H54 (cell line): Measurements from ENCODE around the gene RAB11FIP2.
A peak's percentile ranks its signal among the peaks of the same experiment; 100 is the strongest.

Source experiments
- DNase-seq: peaks from one replicate; pipeline ENCODE4 v3.0.0; 2011; ENCODE audit warnings: low spot score, mixed read lengths; ENCODE audit not compliant: insufficient read length
- FAIRE-seq: peaks from 3 replicates; lab custom pipeline; 2011; peaks lifted over from hg19 to GRCh38; lab: Jason Lieb, UNC
- POLR2A ChIP-seq: IDR thresholded peaks from 2 replicates; pipeline ENCODE4 v1.6.1; 2011; ENCODE audit warnings: low read depth, mild to moderate bottlenecking, low read length

Gene RAB11FIP2

GRCh38 chr10:117983961-117984360 lies 62.8 kb downstream of the RAB11FIP2 start:
- no peak for FAIRE-seq

DNA sequence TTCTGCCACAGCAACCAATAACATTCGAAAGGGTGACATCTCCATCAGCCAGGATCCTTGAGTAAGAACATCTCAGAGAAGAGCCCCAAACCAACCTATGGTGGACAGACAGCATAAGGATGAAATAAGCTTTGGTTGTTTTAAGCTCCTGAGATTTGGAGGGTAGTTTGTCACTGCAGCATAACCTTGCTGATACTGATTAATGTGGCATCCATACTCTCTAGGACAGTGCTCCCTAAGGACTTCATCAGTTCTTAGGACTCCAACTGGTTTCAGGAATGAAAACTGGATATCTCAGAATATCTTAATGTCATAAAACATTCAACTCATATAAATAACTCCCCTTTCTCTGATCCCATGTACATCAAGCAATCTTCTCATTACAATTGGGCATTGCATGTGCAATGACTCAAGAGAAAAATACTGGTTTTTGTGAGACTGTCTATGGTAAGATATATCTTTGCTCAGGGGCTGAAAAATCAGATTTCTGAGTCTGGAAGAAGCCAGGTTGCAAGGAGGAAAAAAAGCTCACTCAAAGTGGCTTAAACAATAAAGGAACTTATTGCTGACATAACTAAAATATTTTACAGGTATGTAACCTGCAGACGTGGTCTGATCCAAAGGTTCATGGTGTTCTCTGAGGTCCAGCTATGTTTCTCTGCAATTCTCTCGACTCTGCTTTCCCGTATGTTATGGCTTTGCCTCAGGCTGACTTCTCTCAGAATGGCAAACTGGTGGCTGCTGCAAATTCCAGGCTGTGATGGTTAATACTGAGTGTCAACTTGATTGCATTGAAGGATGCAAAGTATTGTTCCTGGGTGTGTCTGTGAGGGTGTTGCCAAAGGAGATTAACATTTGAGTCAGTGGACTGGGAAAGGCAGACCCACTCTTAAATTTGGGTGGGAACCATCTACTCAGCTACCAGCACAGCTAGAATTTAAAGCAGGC lies 65.7 kb downstream of the RAB11FIP2 start:
- no peak for TF ChIP-seq POLR2A

More at GRCh38 chr10:117983961-117984360, 62.8 kb downstream of the RAB11FIP2 start:
- TF ChIP-seq POLR2A: no peak
- no peak for DNase-seq

GRCh38 chr10:117980216-117980615 lies 66.5 kb downstream of the RAB11FIP2 start:
- peak; percentile 32 for DNase-seq
- no peak for TF ChIP-seq POLR2A

More for the DNA sequence above, 65.7 kb downstream of the RAB11FIP2 start:
- no peak for FAIRE-seq
- no peak for DNase-seq

GRCh38 chr10:117972168-117972837 lies 74.4 kb downstream of the RAB11FIP2 start:
- DNase-seq (no peak), FAIRE-seq (no peak)

More at GRCh38 chr10:117980216-117980615, 66.5 kb downstream of the RAB11FIP2 start:
- peak; percentile 97 for FAIRE-seq

GRCh38 chr10:117970962-117971361 lies 75.8 kb downstream of the RAB11FIP2 start:
- DNase-seq (no peak), FAIRE-seq (no peak)
- TF ChIP-seq POLR2A: no peak

More at GRCh38 chr10:117972168-117972837, 74.4 kb downstream of the RAB11FIP2 start:
- no peak for TF ChIP-seq POLR2A

DNA sequence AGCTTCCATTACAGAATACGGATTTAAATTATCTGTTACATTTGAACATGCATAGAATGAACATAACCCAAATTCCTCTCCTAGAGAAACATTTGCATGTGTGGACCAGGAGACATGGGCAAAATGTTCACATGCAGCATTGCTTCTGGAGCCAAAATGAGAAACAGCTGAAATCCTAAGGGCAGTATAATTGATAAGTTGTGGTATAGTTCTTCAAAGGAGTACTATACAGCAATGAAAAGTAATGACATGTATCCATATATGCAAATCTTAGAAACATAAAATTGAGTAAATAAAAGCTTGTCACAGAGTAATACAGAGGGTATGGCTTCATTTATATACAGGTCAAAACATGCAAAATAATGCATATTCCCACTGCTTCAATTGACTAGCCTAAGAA lies 77.1 kb downstream of the RAB11FIP2 start:
- FAIRE-seq: no peak
- no peak for TF ChIP-seq POLR2A

DNA sequence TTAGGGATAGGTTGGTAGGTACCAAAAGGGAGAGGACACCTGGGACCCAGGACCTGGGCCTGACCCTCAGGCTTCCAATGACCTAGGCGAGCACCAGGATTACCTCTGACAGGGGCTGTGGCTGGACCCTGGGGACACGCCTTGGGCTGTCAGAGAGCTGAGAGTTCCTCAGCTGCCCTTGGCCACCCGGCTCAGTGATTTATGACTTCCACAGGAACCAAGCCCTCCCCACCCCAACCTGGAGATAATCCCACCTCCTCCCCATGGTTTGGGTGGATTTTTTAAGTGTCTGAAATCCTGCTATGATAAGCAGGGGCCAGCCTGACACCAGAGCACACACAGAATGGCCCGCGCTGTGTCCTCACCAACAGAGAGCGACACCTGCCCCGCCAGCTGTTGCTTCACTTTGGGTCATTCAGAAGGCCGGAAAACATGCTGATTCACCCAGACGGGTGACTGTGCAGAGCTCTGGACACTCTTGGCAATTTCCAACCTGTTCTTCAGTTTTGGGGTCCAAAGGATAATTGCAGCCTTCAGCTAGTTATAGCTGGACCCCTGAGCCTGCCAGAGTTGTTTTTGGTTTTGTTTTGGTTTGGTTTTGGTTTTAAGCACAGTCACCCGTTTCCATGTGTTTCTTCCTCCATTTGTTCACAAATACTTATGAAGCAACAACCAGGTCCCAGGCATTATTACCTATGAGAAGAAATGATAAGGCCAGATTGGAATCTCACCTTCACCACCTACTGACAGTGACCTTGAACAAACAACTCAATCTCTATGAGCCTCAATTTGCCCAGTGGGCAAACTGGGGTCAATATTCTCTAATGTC lies 78.2 kb downstream of the RAB11FIP2 start:
- TF ChIP-seq POLR2A: no peak
- no peak for DNase-seq
- FAIRE-seq: no peak

More for the DNA sequence above, 77.1 kb downstream of the RAB11FIP2 start:
- no peak for DNase-seq

GRCh38 chr10:117967149-117967650 lies 79.5 kb downstream of the RAB11FIP2 start:
- TF ChIP-seq POLR2A: no peak
- FAIRE-seq (no peak), DNase-seq (no peak)

GRCh38 chr10:117965984-117966383 lies 80.8 kb downstream of the RAB11FIP2 start:
- no peak for DNase-seq
- no peak for FAIRE-seq
- TF ChIP-seq POLR2A: no peak

DNA sequence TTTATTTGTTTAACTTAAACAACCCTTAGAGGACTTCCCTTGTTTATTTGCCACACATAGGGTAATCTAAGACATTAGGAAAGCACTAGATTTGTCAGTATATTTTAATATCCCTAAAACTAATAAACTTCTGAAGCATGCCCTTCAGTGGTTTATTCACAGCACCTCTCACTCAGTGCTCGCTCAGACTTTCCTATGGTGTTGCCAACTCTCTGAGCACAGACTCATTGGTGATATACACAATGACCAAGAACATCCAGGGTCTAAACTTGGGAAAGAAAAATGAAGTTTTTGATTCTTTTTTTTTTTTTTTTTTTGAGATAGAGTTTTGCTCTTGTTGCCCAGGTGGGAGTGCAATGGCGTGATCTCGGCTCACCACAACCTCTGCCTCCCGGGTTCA lies 82.2 kb downstream of the RAB11FIP2 start:
- TF ChIP-seq POLR2A: no peak
- FAIRE-seq (no peak), DNase-seq (no peak)

- DNase-seq: no peak
- no peak for FAIRE-seq
- TF ChIP-seq POLR2A: no peak
Measured at GRCh38 chr10:117960345-117960935, 86.3 kb downstream of the RAB11FIP2 start.

- FAIRE-seq: no peak
- no peak for DNase-seq
- no peak for TF ChIP-seq POLR2A
Measured at GRCh38 chr10:117956972-117957371, 89.8 kb downstream of the RAB11FIP2 start.

DNA sequence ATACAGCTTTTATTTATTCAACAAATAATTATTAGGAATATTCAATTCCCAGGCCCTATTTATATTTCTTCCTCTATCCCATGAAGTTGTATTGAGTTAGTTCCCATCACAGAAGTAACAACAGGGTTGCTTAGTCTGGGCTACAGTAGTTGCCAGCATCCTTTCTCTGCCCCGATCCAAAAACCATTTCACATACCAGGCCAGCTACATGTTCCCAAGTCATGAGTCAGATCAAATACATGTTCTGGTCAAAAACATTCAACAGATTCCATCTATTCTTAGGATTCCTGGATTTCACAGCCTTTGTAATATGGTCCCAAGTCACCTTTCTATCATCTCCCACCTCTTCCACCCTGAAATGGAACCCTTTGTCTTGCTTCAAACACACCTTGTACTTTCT lies 91.6 kb downstream of the RAB11FIP2 start:
- FAIRE-seq: no peak
- DNase-seq: no peak
- TF ChIP-seq POLR2A: no peak
